SH-SY5Y (cell line): ENCODE results near the gene SLC15A2.

Experiments
- GATA2 ChIP-seq: IDR thresholded peaks from 2 replicates; pipeline ENCODE4 v1.6.1; 2011; ENCODE audit warnings: mild to moderate bottlenecking, low read depth, low read length
- GATA3 ChIP-seq: IDR thresholded peaks from 2 replicates; pipeline ENCODE4 v1.6.1; 2011; ENCODE audit warnings: low read depth, mild to moderate bottlenecking, low read length, moderate library complexity

SLC15A2 gene

GRCh38 chr3:121913305-121913990, 19.2 kb downstream of the SLC15A2 start:
- TF ChIP-seq GATA3 (no peak), GATA2 (no peak)

- TF ChIP-seq GATA3, result no peak
- no peak for TF ChIP-seq GATA2
These were observed 20.1 kb downstream of the SLC15A2 start for GRCh38 chr3:121914081-121914998.

- TF ChIP-seq GATA2, result no peak
- no peak for TF ChIP-seq GATA3
These were observed 22.0 kb downstream of the SLC15A2 start for GRCh38 chr3:121916189-121916588.

- TF ChIP-seq GATA2, result no peak
- no peak for TF ChIP-seq GATA3
These were observed 24.7 kb downstream of the SLC15A2 start for GRCh38 chr3:121918779-121919483.

- TF ChIP-seq GATA2, result no peak
- TF ChIP-seq GATA3, result no peak
These were observed 30.5 kb downstream of the SLC15A2 start for GRCh38 chr3:121924734-121925133.

- TF ChIP-seq GATA3 (no peak), GATA2 (no peak)
These were observed 32.2 kb downstream of the SLC15A2 start for GRCh38 chr3:121926380-121926779.

GRCh38 chr3:121941592-121941991, 47.4 kb downstream of the SLC15A2 start:
- TF ChIP-seq GATA2, result no peak
- TF ChIP-seq GATA3, result no peak

GRCh38 chr3:121942116-121942786, 48.0 kb downstream of the SLC15A2 start:
- TF ChIP-seq GATA3 (no peak), GATA2 (no peak)

- TF ChIP-seq GATA2 (no peak), GATA3 (no peak)
These were observed 49.2 kb downstream of the SLC15A2 start for GRCh38 chr3:121943431-121943830.

GRCh38 chr3:121948641-121949040, 54.4 kb downstream of the SLC15A2 start:
- TF ChIP-seq GATA2 (no peak), GATA3 (no peak)

- TF ChIP-seq GATA3 (no peak), GATA2 (no peak)
These were observed 57.2 kb downstream of the SLC15A2 start for GRCh38 chr3:121951291-121951919.

- TF ChIP-seq GATA2 (no peak), GATA3 (no peak)
These were observed 62.2 kb downstream of the SLC15A2 start for GRCh38 chr3:121956363-121956762.

- no peak for TF ChIP-seq GATA3
- no peak for TF ChIP-seq GATA2
These were observed 63.6 kb downstream of the SLC15A2 start for GRCh38 chr3:121957674-121958415.

GRCh38 chr3:121958801-121959200, 64.6 kb downstream of the SLC15A2 start:
- TF ChIP-seq GATA3 (no peak), GATA2 (no peak)
